Amniotic epithelial cell (primary cell): Measurements from ENCODE around the gene MSANTD2.
"Not testable (repeated sequence)": the region's sequence is repeated elsewhere in the genome, so short reads cannot be mapped to it uniquely, and the experiment has no call there.

Source experiments
- DNase-seq: peaks from one replicate; pipeline ENCODE4 v3.0.0-alpha.2; 2010; ENCODE audit warnings: low read depth

MSANTD2 gene

DNA sequence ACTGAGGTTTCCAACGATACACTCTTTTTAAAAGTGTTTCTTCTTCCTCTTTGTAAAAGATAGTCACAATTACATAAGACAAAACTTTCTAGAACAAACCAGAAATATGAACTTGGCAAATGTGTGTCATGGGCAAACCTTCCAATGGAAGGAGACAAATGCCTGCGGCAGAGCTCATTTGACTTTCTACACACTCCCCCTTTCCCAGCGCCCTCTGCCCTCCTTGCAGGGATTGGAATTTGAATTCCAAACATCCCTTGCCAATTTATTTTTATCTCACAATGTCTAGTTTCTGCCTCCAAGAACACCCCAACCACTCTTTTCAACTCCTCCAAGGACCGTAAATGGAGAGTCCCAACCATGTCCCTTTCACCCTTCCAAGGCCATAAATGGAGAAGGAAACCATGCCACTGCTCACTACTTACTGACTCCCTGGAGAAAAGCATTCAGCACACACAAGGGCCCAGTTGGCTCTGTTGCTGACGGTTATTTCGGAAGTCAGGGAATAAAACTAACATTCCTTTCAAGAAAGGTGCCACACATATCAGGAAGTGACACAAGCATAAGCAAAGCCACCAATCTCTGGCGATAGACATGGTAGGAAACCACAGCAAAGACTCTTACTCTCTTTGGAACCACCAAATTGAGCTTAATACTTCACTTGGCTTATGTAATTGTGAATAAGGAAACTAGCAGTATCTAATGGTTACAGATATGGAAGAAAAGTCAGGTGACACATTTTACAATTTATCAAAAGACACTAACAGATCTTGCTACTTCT is 23.2 kb downstream of the MSANTD2 start:
- no peak for DNase-seq

DNA sequence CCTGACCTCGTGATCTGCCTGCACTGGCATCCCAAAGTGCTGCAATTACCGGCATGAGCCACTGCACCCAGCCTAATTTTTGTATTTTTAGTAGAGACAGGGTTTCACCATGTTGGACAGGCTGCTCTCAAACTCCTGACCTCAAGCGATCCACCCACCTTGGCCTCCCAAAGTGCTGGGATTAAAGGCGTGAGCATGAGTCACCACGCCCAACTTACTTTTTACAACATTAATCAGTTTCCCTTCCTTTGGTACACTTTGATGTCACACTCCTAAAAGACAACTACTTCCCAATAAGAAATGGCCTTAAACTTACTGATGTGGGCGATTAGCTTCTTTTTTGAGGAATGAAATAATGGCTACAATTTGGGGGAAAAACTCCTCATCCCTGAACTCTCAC is 29.2 kb downstream of the MSANTD2 start:
- not testable (repeated sequence) for DNase-seq

DNA sequence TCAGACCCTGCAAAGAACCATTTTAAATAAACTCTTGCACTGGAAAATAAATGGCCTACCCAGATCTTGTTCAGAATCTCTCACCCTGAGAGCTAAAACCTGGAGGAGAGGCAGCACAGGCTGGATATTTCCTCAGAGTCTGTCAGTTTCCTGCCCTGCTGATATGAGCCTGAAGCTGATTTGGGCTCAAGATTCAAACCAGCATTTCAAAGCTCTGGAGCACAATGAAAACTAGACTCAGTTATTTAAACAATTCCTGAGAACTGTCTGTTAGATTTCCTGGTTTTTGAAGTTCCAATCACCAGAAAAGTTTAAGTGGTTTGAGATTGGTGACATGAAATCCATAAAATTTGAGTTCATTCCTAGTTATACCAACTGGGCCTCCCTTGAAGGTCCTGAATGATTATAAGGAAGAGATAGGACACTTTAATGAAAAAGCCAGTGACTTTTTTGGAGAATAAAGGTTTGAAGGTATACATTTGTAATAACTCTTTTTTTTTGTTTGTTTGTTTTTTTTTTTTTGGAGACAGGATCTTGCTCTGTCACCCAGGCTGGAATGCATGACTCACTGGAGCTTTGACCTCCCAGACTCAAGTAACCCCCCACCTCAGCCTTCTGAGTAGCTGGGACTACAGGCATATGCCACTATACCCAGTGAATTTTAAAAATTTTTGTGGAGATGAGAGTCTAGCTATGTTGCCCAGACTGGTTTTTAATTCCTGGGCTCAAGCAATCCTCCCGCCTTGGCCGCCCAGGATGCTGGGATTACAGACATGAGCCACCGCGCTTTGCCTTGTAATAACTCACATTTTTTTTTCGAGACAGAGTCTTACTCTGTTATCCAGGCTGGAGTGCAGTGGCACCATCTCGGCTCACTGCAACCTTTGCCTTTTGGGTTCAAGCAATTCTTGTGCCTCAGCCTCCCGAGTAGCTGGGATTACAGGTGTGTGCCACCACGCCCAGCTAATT is 30.1 kb downstream of the MSANTD2 start:
- DNase-seq, result peak; percentile 43

DNA sequence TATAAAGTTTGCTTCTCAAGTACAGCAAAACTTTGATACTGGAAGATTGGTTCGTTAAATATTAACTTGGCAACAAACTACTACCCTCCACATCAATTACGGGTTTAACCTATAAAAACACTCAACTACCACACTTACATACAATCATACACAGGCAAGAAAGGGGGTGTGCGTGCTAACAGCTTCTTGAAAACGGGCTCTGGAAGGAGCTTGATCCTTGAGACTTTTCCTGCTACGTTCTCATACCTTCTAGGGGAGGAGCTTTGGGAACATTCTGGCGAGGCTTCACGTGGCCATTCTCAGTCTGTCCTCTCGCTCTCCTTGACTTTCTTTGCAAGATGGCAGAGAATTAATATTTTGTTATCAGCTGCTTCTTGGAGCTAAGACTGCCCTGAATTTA is 31.3 kb downstream of the MSANTD2 start:
- no peak for DNase-seq

DNA sequence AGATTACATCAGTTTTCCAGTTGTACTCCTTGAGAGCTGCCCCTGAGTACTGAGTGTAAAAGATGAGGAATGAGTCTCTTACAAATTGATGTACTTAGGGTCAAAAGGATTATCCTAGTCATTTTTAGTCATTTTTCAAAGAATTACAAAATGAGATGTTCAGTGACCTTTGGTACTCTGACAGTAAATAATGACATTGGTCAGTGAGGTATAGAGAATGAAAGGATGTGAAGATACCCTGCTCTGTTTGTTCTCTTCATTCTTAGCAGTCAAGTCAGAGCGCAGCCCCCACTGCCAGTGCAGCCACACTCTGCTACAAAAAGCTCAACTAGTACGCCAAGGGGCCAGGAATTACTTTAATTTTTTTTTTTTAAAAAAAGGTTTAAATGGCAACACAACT is 34.0 kb downstream of the MSANTD2 start:
- peak; percentile 56 for DNase-seq

DNA sequence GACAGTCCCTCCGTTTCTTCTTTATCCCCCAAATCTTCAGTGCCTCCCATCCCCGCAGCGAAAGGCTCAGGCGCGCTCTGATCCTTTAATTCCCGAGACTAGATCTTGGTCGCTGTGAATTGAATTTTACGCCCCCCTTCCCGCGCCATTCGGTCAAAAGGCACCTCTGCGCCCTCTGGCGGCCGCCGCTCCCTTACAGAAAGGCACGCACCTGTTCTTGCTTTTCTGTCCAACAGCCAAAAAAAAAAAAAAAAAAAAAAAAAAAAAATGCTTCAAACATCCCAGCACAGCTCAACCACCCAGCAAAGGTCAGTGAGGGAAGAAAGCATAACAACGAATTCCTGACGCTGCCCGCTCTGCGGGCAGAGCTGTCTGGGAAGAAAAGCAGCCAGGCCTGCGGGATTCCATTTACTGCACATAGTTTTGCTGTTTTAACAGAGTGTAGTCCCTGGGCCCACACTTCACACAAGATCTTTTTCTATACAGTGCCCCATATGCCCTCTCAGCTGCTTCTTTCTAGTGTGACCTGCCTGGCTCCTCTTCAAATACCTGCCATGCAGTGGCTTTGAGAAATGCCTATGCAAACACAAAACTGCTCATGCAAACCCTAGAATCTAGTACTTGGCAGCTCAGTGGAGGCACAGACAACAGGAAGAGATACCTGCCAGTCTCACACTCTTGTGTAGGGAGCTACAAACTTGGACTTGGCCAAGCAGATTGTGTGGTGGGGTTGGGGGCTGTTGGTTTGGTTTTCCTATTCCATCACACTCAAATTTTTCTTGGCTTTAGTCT is 36.9 kb downstream of the MSANTD2 start:
- DNase-seq, result peak; percentile 49

DNA sequence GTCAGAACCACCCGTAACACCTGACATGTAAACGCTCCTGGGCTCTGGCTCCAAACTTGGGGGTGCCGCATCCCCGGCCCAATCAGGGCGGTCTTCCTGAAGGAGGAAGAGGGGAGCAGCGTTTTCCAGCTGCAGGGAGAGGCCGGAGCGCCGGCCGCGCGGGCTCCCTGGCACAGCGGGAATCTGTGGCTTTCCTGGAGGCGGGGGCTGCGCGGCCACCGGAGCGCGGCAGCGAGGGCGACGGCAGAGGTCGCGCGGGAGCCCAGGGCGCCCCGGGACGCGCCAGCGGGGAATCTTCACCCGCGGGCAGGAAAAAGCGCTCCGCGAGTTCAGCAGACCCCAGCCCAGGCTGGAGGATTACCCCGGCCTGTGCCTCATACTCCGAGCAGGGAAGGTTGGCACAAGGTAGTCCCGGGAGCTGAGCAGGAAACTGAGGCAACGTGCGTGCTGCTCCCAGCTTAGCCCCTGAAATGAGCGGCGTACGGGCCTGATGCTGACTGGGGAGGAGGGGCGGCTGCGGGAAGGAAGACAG is 37.5 kb downstream of the MSANTD2 start:
- DNase-seq, result no peak

DNA sequence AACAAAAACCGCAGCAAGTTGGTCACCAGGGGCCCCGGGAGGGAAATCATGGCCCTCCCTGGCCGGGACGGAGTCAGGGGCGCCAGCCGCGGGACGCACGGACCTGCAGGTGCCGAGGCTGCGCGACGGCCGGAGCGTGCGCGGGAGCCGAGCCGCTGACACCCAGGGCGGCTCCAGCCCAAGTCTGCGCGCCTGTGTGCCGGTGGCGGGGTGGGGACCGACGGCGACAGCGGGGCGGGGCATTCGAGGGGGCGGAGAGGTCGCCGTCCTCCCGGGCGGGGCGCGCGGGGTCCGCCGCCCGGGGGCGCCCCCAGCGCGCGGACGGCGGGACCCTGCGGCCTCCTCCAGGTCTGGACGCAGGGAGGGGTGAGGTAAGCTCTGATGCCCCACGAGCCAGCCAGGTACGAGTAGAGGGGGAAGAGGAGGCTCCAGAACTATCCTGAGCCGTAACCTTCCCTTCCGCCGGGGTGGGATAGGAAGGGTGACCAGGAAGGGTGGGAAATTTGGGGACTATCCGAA is 38.0 kb downstream of the MSANTD2 start, which contains the start of gene ESAM:
ESAM (minus strand) TSS at position 186 of the 519 bp plus-strand sequence; CDS start at position 50, 136 bp downstream.
- no peak for DNase-seq

DNA sequence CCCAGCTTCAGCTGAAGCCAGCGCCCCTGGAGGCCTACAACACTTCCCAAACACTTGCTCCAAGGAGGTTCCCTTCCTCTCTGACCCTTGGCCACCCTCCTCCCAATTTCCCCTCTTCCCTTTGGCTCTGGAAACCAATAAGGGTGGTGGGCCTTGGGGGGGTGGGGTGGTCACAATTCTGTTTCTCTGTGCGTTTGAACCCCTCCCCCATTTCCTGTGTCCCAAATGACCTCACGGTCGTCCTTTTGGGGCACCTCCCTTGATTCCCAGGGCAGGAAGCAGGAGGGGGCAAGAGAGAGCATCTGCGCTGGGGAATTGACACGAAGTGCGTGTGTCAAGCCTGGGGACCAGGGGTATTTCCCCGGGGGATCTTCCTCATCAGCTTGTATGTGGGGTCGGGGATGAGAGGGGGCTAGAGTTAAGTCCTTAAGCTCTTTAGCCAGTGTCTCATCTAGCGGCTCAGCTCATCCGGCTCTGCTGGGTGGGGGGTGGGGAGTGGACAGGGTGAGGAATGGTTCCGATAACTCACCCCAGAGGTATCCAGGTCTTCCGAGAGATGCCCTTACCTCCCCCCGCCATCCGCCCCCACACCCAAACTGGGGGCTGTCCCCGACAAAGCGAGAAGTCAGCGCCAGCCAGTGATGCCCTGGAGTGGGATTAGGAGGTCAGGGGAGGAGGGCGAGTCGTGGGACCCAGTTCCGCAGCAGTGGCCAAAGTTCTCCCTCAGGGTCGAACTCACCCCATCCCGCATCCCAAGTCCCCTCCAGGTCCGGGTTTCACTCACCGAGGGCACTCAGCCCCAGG is 38.7 kb downstream of the MSANTD2 start:
- no peak for DNase-seq

DNA sequence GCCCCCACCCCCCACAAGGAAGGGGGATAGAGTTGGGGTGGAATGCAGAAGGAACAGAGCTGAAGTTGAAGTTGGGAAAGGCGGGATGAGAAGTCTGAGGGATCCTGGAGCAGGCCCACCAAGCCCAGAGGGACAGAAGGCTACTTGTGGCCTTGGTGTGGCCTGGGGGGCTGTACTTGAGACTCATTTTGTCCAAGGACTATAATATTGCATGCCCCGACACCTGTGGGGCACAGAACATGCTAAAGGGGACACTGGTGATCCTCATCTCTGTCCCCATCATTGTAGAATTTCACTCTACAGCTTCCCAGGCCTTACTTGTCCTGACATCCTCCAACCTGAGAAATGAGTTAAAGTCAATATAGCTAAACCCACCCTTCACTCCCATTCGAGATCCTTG is 39.4 kb downstream of the MSANTD2 start:
- no peak for DNase-seq

DNA sequence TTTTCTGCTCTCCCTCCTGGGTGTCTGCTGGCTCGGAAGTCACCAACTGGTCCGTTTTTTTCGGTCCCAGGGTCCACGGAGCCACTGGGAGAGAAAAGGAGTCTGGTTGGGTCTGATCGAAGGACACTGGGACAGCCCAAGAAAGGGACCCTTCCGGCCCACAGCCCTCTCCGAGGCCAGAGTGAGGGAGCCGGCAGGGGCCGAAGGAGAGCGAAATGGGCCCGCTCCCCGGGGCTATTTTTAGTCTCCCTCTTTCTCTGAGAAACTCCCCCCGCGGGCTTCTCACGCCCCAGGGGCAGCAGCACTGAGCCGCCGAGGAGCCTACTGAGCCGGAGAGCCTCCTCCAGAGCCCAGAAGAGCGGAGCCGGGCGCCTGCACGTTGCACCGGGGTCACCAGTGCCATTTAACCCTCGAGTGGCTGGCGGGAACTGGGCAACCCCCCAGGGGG is 40.0 kb downstream of the MSANTD2 start:
- no peak for DNase-seq

DNA sequence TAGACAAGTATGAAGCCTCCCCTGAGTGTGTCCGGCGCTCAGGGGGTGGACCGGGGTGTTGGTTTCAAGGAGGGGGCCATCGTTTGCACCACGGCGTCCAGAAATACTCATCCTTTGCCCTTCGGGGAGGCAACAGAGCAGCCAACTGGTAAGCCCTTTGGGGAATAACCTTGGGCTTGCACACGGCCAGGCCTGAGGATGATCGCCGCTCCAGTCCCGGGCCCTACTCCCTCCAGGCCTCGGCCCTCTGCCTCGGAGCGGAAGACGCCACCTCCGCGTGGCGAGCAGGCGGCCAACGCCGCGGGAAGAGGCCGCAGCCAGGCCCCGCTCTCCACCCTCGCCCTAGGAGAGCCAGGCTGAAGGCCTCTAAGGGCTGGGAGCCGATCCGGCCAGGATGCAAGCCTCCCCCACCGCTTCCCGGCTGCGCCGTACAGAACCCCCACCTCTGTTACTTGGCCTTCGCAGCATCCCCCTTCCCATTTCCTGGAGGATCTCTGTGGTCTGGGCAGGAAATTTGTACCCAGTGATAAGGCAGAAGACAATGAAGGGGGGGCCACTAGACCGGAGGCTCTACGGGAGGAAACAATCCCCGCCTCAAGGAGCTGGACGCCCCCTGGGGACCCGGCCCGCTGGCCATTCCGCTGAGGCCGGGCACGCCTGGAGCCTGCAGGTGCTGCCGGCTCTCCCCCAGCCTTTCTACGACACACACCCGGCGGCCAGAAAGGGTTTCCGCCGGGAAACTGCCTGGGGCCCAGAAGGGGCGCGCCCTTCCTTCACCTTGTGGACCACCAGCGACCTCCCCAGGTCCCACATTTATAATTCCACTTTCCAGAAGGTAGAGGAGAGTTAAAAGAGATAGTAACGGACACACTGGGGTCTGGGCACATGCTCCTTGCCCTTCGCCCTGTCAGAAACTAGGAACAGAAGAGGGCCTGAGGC is 40.7 kb downstream of the MSANTD2 start:
- no peak for DNase-seq

DNA sequence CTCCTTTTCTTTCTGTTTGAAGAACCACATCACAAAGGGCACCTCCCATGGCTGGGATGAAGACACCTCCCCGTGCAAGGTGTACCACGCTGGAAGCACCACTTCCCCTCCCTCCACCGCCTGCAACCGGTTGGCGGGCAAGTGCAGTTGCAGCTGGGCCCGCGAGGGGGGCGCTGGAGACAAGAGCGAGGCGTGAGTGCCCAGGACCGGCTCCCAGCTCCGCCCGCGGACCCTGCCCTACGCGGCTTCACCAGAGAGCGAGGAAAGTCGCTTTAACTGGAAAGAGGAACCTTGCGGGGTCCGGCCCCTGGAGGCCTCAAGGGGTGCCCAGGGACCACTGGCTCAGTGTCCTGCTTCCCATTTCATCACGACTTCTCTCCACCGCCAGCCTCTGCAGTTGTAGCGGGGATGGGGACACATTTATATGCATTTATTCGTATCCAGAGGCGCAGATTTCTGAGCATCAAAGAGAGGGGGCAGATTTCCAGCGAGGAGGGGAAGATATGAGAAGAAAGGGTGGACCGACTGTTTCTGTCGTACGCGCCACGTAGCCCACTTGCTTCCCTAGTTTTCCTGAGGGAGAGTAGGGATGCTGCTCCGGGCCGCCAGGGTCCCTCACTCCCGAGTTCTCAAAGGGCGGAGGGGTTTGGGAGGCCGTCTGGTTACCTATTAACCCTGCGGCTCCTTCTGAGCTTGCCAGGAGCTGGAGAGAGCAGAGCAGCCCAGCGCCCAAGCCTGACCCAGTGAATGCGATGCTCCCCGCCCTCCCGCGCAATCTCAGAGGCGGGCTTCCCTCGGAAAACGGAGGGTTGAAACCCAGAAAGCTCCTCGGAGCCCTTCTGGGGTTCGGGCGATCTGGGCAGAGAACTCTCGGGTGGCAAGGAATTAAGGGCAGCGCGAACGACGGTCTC is 41.6 kb downstream of the MSANTD2 start:
- DNase-seq, result peak; percentile 41

DNA sequence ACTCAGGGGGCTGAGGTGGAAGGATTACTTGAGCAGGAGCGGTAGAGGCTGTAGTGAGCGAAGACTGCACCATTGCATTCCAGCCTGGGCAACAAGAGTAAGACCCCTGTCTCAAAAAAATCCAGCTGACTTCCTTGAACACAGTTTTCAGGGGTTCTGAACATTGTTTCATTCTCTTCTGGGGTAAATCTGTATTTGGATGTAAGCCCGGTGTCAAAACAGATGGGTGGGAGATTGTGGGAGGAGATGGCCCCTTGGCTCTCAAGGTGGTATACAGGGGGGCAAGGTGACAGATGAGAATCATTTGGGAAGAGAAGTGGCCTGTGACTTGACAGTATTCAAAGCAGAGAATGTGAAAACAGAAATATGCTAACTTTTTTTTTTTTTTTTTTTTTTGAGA is 42.9 kb downstream of the MSANTD2 start:
- no peak for DNase-seq

DNA sequence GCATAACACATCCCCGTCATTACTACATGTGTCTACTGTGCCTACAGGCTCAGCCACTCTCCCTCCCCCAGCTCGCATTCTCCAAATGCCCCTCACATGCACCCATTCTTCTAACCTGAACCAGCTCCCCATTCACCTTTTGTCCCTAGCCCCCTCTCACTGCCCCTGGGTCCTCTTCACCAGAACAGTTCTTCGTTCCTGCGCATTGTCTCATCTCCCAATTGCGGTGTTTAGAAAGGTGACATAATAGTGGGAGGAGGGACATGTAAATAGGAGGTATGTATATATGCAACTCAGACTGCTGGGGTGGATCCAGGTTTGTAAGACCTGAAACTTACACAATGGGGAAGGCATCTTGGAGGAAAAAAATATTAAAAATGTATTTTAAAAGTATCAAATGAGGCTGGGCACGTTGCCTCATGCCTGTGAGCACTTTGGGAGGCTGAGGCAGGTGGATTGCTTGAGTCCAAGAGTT is 43.4 kb downstream of the MSANTD2 start:
- DNase-seq, result no peak

DNA sequence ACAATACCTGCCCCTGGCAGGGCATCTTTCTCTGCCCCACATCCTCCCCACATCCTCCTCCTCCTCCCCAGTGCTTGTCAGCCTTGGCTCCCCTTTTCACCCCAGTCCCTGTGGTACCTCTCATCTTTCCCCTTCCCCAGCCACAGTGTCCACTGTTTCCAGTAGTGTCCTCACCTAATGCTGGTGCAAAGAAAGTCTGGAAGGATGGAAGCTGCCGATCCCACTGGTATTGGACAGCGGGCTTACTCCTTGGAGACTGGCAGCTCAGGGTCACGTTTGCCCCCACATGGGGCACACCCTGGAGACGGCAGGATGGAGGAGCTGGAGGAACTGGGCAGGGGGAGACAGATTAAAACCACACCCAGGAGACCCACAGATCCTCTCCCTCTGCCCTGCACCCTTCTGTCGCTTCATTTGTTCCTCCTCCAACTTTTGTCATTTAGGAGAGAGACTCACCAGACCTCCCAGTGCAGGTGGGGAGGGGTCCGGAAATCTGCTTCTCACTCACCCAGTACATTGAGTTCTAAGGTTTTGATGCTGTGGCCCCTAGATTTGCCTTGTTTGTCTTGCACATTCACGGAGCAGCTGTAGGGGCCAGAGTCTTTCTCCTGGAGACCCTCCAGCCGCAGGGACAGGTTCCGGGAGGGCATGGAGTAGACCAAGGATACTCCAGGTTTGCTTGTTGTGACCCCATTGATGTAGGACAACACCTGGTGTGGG is 44.0 kb downstream of the MSANTD2 start:
- DNase-seq, result no peak

DNA sequence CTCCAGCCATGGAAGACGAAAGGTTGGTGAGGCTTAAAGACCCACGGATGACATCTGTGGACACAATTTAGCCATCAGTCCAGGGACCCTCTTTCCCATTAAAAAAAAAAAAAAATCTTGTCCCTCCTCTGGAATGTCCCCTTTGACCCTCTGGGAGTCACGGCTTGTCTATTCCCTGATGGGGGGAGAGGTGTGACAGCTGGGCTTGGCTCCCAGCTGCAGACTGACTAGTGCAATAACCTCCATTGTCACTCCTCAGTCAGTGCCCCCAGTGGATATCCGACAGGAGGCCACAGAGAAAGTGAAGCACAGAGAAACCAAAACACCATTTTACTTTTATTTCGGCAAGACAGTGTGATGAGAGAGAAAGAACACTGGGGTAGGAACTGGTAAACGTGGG is 45.5 kb downstream of the MSANTD2 start:
- DNase-seq, result no peak

DNA sequence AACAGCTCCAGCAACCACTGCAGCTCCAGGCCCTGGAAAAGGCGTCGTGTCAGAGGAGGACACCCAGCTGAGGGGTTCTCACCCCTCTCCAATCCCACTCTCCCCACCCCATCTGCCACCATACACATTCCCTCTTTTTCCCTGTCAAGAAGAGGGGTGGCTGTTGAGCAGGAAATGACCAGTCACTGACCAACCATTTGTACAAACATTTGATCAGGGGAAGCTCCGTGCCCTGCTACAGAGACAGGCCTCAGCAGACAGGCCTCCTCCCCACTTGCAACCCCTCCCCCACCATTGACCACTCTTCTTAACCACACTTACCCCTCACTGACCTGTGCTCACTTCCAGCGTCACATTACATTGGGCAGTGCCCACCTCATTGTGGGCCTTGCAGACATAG is 45.9 kb downstream of the MSANTD2 start:
- no peak for DNase-seq
